ENCODE data around the gene STAMBPL1.

GRCh38 chr10:88854684-88855083, 25.4 kb upstream of the STAMBPL1 start:
- TF ChIP-seq CTCF (conservative IDR thresholded peaks at IDR 0.05; ENCODE audit: low read length) (no peak), EZH2phosphoT487 (IDR thresholded peaks at IDR 0.05; ENCODE audit: borderline replicate concordance) (no peak)
